ENCODE data around the gene NXPH3. TPM values are rescaled to one million over a fixed set of nuclear protein-coding genes. Genes with fewer than 3 reads are reported as not detected.

Gene NXPH3
- total RNA-seq, 4 donors from 2014 or later = 5.8 to 24.3 (median 9.0) TPM

- Histone ChIP-seq H3K36me3 (no peaks in the 10 kb centered on the region), H3K27ac (peak overlapping the region in 1 of 2 donors; percentile 53), H3K4me3 (no peak overlapping the region), H3K4me1 (peaks cover 3 to 6% of the 10 kb centered on the region in 2 donors), H3K27me3 (no peaks in the 10 kb centered on the region), H3K9me3 (no peaks in the 10 kb centered on the region)
- intact Hi-C loops (cut with DNase I; ENCODE audit: low total_unique reads) = no loop called here
- no peak for DNase-seq
- TF ChIP-seq CTCF (IDR thresholded peaks at IDR 0.05) (no peak), POLR2A (IDR thresholded peaks at IDR 0.05) (no peak)
Measured at GRCh38 chr17:49629447-49629846, 53.8 kb downstream of the NXPH3 start.

- intact Hi-C loops (cut with DNase I; ENCODE audit: low total_unique reads) = no loop called here
- no peak for DNase-seq
- Histone ChIP-seq H3K4me1 (peaks cover 3 to 12% of the 10 kb centered on the region in 2 donors), H3K9me3 (no peaks in the 10 kb centered on the region), H3K4me3 (no peak overlapping the region), H3K36me3 (no peaks in the 10 kb centered on the region), H3K27me3 (no peaks in the 10 kb centered on the region), H3K27ac (peak overlapping the region in 1 of 2 donors; percentile 53)
- no peak for TF ChIP-seq CTCF (IDR thresholded peaks at IDR 0.05)
- TF ChIP-seq POLR2A (IDR thresholded peaks at IDR 0.05) = no peak
Measured at GRCh38 chr17:49630113-49630900, 54.6 kb downstream of the NXPH3 start.

- peak overlapping the region; percentile 20 to 76 for H3K27ac ChIP-seq
- H3K4me1 ChIP-seq = peaks cover 3 to 12% of the 10 kb centered on the region in 2 donors
Measured at GRCh38 chr17:49631496-49631895, 55.8 kb downstream of the NXPH3 start.

More at GRCh38 chr17:49631496-49631895, 55.8 kb downstream of the NXPH3 start:
- no peaks in the 10 kb centered on the region for H3K9me3 ChIP-seq
- no peak overlapping the region for H3K4me3 ChIP-seq
- no peaks in the 10 kb centered on the region for H3K36me3 ChIP-seq
- intact Hi-C loops (cut with DNase I; ENCODE audit: low total_unique reads) = no loop called here
- TF ChIP-seq CTCF (IDR thresholded peaks at IDR 0.05) (no peak), POLR2A (IDR thresholded peaks at IDR 0.05) (no peak)
- no peak for DNase-seq
- H3K27me3 ChIP-seq = no peaks in the 10 kb centered on the region

Other genes with a start within 250 kb of the NXPH3 start
- gene ZNF652, start 213.6 kb upstream of the NXPH3 start, total RNA-seq = 10 to 100 TPM; 17.6 to 65.3 (median 36.2) TPM
- 10 to 100 TPM; 63.5 to 98.4 (median 79.6) TPM for gene PHB1, start 161.0 kb upstream of the NXPH3 start, total RNA-seq
- 10 to 100 TPM in 2 of 4 donors, 1 to 10 TPM in 2; 1.8 to 47.9 (median 9.9) TPM for gene NGFR, start 80.6 kb upstream of the NXPH3 start, total RNA-seq
- gene SPOP, start 102.2 kb downstream of the NXPH3 start, total RNA-seq = 100 to 1,000 TPM in 2 of 4 donors, 10 to 100 TPM in 2; 44.3 to 147 (median 99.0) TPM
- gene SLC35B1, start 132.1 kb downstream of the NXPH3 start, total RNA-seq = 10 to 100 TPM; 23.6 to 49.1 (median 36.3) TPM
- 10 to 100 TPM in 3 of 4 donors, 1 to 10 TPM in 1; 2.6 to 40.2 (median 19.5) TPM for gene FAM117A, start 188.3 kb downstream of the NXPH3 start, total RNA-seq
- gene KAT7, start 212.8 kb downstream of the NXPH3 start, total RNA-seq = 100 to 1,000 TPM in 1 of 4 donors, 10 to 100 TPM in 3; 16.8 to 117 (median 40.8) TPM

Data from uterus (tissue), 4 donors.